OCI-M2 (cell line): ENCODE data around the gene MIPOL1.
"Not testable (repeated sequence)": the region's sequence is repeated elsewhere in the genome, so short reads cannot be mapped to it uniquely, and the experiment has no call there.

Source experiments
- DNase-seq: peaks from one replicate; lab custom pipeline; 2025; ENCODE audit not compliant: unreplicated experiment; lab: John Stamatoyannopoulos, UW

Gene MIPOL1

DNA sequence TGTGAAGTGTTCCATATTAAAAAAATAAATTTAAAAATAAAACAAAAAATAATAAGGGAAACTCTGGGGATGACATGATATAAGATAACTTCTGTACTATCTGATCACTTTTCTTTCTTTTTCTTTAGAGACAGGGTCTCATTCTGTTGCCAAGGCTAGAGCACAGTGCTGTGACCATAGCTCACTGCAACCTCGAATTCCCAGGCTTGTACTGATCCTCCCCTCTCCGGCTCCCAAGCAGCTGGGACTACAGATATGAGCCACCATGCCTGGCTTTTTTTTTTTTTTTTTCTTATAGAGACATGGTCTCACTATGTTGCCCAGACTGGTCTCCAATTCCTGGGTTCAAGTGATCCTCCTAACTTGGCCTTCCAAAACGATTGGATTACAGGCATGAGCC is 10.4 kb upstream of the MIPOL1 start:
- no peak for DNase-seq

DNA sequence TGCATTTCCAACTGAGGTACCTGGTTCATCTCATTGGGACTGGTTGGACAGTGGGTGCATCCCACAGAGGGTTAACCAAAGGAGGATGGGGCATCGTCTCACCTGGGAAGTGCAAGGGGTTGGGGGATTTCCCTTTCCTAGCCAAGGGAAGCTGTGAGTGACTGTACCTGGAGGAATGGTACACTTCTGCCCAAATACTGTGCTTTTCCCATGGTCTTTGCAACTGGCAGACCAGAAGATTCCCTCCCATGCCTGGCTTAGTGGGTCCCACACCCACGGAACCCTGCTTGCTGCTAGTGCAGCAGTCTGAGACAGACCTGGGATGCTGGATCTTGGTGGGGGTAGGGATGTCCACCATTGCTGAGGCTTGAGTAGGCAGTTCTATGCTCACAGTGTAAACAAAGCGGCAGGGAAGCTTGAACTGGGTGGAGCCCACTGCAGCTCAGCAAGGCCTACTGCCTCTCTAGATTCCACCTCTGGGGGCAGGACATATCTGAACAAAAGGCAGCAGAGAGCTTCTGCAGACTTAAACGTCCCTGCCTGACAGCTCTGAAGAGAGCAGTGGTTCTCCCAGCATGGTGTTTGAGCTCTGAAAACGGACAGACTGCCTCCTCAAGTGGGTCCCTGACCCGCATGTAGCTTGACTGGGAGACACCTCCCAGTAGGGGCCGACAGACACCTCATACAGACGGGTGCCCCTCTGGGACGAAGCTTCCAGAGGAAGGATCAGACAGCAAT is 9.7 kb upstream of the MIPOL1 start:
- DNase-seq = not testable (repeated sequence)

DNA sequence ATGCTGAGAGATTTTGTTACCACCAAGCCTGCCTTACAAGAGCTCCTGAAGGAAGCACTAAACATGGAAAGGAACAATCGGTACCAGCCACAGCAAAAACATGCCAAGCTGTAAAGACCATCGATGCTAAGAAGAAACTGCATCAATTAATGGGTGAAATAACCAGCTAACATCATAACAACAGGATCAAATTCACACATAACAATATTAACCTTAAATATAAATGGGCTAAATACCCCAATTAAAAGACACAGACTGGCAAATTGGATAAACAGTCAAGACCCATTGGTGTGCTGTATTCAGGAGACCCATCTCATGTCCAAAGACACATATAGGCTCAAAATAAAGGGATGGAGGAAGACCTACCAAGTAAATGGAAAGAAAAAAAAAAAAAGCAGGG is 8.0 kb upstream of the MIPOL1 start:
- not testable (repeated sequence) for DNase-seq

DNA sequence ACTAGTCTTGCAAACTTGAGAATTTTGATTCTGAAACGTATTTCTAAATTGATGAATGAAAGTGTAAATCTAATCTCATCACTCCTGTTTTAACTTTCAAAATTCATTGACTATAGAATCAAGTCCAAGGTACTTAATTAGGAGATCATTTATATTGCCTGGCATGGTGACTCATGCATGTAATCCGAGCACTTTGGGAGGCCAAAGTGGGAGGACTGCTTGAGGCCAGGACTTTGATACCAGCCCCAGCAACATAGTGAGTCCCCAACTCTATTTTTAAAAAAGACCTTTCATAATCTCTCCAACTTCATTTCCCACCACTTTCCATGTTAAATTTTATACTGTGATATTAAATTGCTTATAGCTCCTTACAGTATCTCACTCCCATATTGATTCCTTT is 3.0 kb upstream of the MIPOL1 start:
- DNase-seq = no peak

DNA sequence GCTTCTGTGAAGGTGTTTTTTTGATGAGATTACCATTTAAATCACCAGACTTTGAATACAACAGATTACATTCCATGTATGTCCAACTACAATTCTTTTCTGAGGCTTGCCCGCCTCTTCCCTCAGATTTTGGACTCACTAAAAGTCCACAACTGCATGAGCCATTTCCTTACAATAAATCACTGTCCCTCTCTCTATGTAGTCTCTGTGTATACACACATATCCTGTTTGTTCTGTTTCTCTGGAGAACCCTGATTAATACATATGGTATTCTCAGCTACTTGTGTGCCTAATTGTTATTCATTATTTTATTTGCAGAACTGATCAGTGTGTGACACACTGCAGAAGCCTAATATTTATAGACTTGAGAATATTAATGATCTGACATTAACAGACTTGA is 2.4 kb upstream of the MIPOL1 start:
- no peak for DNase-seq

DNA sequence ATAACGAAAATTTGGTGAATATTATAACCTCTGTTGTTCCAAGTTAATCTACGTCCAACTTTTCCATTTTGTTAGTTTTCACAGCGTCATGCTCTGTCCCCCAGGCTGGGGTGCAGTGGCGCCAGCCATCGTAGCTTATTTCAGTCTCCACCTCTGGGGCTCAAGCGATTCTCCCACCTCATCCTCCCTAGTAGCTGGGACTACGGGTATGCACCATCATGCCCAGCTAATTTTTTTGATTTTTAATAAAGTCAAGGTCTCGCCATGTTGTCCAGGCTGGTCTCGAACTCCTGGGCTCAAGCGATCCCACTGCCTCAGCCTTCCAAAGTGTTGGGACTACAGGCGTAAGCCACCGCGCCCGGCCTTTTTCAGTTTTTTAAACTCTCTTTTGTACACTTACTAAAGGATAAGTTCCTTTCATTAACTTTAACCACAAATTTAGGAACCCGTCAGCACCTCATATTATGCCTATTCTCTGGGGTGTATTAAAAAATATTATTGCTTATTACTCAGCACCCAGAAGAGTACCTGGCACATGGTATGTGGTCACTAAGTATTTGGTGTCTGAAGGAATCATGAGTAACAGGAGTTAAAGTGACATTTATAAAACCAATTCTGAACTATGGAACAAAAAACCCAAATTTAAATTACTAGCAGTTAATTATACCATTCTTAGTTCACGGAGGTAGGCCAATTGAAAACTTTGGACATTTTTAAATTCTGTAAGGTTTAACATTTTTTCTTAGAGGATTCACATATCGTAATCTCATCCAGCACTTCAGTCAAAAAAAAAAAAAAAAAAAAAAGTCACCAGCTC is 925 bp upstream of the MIPOL1 start:
- DNase-seq = no peak

DNA sequence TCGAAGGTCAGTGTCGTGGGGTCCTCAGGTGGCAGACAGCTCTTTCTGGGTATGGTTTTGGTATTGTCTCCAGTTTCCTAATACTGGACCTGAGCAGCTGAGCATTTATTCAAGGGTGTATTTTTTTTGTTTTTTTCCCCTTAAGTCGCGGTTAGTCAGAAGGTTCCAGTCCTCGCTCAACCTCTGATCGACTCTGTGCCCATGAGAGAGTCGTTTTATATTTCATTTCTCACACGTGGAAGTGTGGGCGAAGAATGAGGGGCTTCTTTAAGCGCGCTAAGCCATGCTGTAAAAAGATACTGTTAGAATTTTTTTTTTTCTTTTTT is 499 bp downstream of the MIPOL1 start:
- DNase-seq = no peak

DNA sequence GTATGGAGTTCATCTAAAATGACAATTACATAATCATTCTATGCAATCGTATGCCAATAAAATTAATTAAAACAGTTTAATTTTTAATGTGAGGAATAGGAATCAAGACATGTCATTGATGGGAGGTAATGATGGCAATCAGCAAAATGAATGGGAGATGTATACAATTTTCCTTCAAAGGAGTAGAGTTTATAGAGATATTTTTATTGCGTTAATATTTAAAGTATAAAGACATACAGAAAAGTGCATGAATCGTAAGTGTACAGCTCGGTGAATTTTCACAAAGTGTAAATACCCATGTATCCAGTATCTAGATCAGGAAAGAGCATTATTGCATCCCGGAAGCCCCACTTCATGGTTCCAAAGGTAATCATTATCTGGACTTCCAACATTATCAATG is 1.2 kb downstream of the MIPOL1 start:
- DNase-seq = no peak

DNA sequence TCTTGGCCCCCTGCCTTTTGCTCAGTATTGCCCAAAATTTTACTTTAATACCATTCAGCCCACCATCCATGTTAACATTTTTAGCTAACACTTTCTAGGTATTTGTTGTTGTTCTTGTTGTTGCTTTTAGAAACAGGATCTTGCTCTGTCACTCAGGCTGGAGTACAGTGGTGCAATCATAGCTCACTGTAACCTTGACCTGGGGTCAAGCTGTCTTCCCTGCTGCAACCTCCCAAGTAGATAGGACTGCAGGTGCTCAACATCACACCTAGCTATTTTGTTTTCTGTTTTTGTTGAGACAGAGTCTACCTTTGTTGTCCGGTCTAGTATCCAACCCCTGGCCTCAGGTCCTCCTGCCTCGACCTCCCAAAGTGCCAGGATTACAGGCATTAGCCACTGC is 4.0 kb downstream of the MIPOL1 start:
- no peak for DNase-seq

DNA sequence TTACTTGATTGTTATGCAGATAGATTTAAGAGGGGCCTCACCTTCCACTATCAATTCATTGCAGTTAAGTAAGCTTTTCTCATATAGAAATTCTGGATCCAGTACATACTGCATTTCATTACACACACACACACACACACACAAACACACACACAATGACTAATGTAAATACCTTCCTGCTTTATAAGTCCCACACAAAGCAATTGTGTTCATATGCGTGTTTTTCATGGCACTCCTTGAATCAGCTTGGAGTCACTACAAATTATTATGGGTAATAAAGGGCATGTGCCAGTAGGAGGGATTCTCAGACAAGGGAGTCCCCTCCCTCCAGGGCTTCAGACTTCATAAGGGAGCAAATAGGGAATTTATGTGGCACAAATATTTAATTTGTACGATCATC is 4.5 kb downstream of the MIPOL1 start:
- DNase-seq = no peak

DNA sequence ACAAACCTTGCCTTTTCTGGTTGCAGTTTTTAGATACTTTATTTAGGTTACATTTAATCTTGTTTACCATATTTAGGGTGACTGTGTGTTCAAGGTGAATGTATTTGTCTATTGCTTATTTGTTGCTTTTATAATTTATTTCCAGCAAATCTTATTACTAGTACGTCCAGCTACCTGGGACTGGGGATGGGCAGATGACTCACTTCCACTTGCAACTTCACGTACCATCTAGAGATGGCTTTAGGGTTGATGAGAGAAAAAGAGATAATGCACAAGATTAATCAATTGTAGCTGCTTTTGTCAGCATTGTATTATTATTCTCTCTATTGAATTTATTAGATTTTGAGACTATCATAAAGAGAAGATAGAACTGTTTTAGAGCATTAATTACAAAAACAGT is 5.1 kb downstream of the MIPOL1 start:
- DNase-seq = no peak

DNA sequence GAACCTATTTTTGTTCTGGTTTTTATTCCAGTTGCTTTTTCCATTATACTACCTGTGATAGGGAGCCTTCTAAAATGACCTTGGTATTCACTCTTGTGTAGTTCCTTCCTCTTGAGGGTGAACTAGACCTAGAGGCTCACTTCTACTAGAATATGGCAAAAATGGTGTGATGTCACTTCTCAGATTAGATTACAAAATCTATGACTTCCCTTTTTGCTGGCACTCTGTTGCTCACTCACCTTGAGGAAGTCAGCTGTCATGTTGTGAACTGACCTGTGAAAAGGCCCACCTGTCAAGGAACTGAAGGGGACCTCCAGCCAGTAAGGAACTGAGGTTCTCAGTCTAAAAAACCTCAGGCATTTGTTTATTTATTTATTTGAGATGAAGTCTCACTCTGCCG is 5.7 kb downstream of the MIPOL1 start:
- DNase-seq = no peak

DNA sequence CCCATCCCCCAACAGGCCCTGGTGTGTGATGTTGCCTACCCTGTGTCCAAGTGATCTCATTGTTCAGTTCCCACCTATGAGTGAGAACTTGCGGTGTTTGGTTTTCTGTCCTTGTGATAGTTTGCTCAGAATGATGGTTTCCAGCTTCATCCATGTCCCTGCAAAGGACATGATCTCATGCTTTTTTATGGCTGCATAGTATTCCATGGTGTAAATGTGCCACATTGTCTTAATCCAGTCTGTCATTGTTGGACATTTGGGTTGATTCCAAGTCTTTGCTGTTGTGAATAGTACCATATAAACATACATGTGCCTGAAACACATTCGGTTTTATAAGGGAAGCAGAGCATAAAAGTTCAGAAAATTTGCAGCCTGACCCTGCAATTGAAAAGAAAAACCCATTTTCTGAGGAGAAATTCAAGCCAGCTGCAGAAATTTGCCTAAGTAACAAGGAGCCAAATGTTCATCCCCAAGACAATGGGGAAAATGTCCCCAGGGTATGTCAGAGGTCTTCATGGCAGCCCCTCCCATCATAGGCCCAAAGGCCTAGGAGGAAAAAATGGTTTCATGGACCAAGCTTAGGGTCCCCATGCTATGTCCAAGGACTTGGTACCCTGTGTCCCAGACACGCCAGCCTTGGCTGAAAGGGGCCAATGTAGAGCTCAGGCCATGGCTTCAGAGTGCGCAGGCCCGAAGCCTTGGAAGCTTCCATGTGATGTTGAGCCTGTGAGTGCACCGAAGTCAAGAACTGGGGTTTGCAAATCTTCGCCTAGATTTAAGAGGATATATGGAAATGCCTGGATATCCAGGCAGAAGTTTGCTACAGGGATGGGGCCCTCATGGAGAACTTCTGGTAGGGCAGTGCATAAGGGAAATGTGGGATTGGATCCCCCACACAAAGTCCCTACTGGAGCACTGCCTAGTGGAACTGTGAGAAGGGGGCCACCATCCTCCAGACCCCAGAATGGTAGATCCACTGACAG is 8.2 kb downstream of the MIPOL1 start:
- not testable (repeated sequence) for DNase-seq

DNA sequence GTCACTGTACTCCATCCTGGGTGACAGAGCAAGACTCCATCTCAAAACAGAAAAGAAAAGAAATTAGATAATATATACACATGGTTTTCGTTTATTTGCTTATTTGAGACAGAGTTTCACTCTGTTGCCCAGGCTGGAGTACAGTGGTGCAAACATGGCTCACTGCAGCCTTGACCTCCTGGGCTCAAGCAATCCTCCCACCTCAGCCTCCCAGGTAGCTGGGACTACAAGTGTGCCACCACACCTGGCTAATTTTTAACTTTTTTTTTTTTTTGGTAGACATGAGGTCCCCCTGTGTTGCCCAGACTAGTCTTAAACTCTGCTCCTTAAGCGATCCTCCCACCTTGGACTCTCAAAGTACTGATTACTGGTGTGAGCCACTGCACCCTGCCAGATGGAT is 11.9 kb downstream of the MIPOL1 start:
- not testable (repeated sequence) for DNase-seq

DNA sequence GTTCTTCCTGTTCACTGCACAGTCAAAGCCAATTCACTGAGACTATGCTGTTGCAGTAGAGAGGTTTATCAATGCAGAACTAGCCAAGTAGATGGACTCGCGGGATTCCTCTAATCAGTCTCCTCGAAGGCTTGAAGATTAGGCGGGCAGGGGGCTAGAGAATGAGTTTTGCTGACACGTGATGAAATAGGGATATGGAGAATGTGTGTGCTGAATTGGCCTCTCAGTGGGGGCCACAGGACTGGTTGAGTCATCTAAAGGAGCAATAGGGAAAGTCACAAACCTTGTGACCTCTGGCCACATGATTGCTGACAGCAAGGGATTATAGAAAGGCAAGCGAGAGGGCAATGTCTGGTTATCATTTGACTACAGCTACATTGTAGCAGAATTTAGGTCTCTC is 12.7 kb downstream of the MIPOL1 start:
- DNase-seq = no peak

DNA sequence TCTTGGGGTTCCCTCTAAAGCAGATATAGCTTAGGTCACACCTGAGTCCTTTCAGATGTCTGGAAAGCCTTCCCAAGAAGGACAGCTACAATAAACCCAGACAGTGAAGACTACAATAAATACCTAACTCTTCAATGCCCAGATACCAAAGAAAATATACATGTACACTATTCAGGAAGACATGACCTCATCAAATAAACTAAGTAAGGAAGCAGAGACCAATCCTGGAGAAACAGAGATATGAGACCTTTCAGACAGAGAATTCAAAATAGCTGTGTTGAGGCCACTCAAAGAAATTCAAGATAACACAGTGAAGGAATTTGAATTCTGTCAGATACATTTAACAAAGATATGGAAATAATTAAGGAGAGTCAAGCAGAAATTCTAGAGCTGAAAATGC is 15.3 kb downstream of the MIPOL1 start:
- no peak for DNase-seq

DNA sequence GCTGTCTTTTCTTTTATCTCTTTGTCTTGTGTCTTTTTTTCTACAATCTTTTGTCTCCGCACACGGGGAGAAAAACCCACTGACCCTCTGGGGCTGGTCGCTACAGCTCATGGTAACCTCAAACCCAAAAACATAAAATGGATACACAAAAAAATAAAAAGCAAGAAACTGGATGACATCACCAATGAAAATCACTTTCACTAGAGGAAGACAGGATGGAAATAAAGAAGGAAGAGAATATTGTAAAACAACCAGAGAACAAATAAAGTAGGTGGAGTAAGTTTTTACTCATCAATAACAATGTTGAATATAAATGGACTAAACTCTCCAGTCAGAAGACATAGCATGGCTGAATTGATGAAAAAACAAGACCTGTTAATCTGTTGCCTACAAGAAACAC is 17.6 kb downstream of the MIPOL1 start:
- no peak for DNase-seq

DNA sequence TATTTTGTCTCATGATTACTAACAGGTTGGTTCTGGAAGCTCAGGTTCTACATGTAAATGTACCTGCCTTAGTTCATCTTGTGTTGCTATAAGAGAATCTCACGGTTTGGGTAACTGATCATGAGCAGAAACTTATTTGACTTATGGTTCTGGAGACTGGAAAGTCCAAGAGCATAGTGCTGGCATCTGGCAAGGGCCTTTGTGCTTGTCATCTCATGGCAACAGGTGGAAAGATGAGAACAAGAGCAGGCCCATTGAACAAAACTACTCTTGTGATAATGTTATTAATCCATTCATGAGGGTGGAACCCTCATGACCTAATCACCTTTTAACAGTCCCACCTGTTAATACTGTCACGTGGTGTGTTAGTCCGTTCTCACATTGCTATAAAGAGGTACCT is 23.3 kb downstream of the MIPOL1 start:
- DNase-seq = no peak

DNA sequence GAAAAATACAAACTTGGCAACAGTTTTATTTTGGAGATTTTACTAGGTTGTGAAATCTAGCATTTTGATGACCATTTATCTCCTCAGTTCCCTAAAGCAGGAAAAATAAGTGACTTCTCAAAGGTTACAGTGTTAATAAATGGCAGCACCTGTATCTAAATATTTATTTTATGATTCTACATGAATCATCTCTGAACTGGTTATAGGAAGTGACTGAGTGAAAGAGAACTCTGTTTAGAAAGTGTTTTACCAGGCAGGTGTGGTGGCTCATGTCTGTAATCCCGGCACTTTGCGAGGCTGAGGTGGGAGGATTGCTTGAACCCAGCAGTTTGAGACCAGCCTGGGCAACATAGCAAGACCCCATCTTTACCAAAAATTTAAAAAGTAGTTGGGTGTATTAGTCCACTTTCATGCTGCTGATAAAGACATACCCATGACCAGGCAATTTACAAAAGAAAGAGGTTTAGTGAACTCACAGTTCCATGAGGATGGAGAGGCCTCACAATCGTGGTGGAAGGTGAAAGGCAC is 26.3 kb downstream of the MIPOL1 start:
- no peak for DNase-seq

DNA sequence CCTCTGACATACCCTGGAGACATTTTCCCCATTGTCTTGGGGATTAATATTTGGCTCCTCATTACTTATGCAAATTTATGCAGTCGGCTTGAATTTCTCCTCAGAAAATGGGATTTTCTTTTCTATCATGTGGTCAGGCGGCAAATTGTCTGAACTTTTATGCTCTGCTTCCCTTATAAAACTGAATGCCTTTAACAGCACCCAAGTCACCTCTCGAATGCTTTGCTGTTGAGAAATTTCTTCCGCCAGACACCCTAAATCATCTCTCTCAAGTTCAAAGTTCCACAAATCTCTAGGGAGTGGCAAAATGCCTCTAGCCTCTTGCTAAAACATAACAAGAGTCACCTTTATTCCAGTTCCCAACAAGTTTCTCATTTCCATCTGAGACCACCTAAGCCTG is 27.9 kb downstream of the MIPOL1 start:
- DNase-seq = not testable (repeated sequence)

DNA sequence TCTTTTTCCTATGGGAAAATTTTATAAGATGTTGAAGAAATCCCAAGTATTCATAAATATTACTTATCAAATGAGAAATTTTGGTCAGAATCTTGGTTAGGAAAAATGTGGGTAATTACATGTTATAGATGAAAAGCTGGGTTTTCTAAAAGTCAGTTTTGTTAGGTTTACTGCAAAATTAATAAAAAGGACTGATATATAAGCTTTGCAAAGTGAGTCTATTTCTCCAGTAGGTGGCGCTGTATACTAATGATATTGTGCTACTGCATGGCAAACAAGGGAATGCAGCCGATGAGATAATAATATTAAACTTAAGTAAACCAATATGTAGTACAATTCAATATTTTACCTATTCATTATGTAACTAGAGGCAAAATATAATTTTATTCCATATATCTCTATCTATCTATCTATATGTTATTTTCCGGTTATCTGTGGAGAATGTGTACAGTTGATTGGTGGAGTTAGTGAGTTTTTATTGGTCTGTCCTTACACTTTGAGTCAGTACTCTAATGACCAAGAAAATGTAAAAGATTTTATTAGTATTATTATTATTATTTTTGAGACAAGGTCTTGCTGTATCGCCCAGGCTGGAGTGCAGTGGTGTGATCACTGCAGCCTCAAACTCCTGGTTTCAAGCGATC is 32.9 kb downstream of the MIPOL1 start:
- peak; percentile 25 for DNase-seq
